Measurements from ENCODE around the gene INMT.
A peak's percentile ranks its signal among the peaks of the same experiment; 100 is the strongest.

Gene INMT

GRCh38 chr7:30755384-30756154 is 3.6 kb downstream of the INMT start:
- DNase-seq, result no peak

GRCh38 chr7:30757342-30757692 is 5.4 kb downstream of the INMT start:
- DNase-seq, result no peak

- no peak for DNase-seq
Observed at GRCh38 chr7:30760514-30761213, 8.7 kb downstream of the INMT start.

- DNase-seq, result no peak
Observed at GRCh38 chr7:30761214-30762156, 9.6 kb downstream of the INMT start.

- no peak for DNase-seq
Observed at GRCh38 chr7:30764030-30764975, 12.4 kb downstream of the INMT start.

- no peak for DNase-seq
Observed at GRCh38 chr7:30765408-30765807, 13.5 kb downstream of the INMT start.

- DNase-seq, result no peak
Observed at GRCh38 chr7:30770845-30771173, 18.9 kb downstream of the INMT start.

- DNase-seq, result peak; percentile 71 to 90 (median 82)
Observed at GRCh38 chr7:30771174-30771879, 19.4 kb downstream of the INMT start, which contains the start of gene MINDY4. TSS of gene MINDY4 (plus strand) at chr7:30771417. CDS start at chr7:30771494, 77 bp downstream.

- DNase-seq, result peak; percentile 45 to 72 (median 64)
Observed at GRCh38 chr7:30771880-30772425, 20.0 kb downstream of the INMT start.

GRCh38 chr7:30772984-30773383 is 21.0 kb downstream of the INMT start:
- DNase-seq, result no peak

- DNase-seq, result no peak
Observed at GRCh38 chr7:30775992-30776391, 24.1 kb downstream of the INMT start.

GRCh38 chr7:30776971-30777370 is 25.0 kb downstream of the INMT start:
- DNase-seq, result no peak

GRCh38 chr7:30778255-30779025 is 26.5 kb downstream of the INMT start:
- no peak for DNase-seq

- DNase-seq, result no peak
Observed at GRCh38 chr7:30779574-30779973, 27.6 kb downstream of the INMT start.

- no peak for DNase-seq
Observed at GRCh38 chr7:30780941-30781340, 29.0 kb downstream of the INMT start.

- DNase-seq, result no peak
Observed at GRCh38 chr7:30782690-30783089, 30.8 kb downstream of the INMT start.

- no peak for DNase-seq
Observed at GRCh38 chr7:30785786-30786185, 33.9 kb downstream of the INMT start.

- peak; percentile 28 to 50 (median 39) for DNase-seq
Observed at GRCh38 chr7:30787486-30787885, 35.6 kb downstream of the INMT start.

- no peak for DNase-seq
Observed at GRCh38 chr7:30788640-30789333, 36.9 kb downstream of the INMT start.

- DNase-seq, result peak; percentile 87 to 91 (median 87)
Observed at GRCh38 chr7:30789334-30789711, 37.4 kb downstream of the INMT start.
